ENCODE results near the gene GLUD2. TPM values are rescaled to one million over a fixed set of nuclear protein-coding genes. Genes with fewer than 3 reads are reported as not detected.
"Not testable (repeated sequence)": the region's sequence is repeated elsewhere in the genome, so short reads cannot be mapped to it uniquely, and the experiment has no call there.

GLUD2 gene
- total RNA-seq (2012; rRNA removed): 1.4 and 1.6 TPM in 2 replicates
- 0.51 and 0.62 TPM in 2 replicates for polyA plus RNA-seq (2012; rRNA removed)
- polyA plus RNA-seq (2012; cell fraction: cytosol; rRNA removed): 0.09 TPM in 2 replicates
- polyA plus RNA-seq (2012; cell fraction: nucleus; rRNA removed; ENCODE audit: low replicate concordance): 0.03 and 0.09 TPM in 2 replicates
- not detected for Bru-seq, nascent RNA
- BruChase-seq, experiment 1, labeled RNA remaining after a 6-hour chase: percentile 24 among the genes with signal in this experiment
- BruChase-seq, experiment 2, labeled RNA remaining after a 2-hour chase: percentile 16 among the genes with signal in this experiment
- long read RNA-seq: 0 reads

GRCh38 chrX:121047441-121048419 lies at the start of gene GLUD2:
Gene GLUD2 (plus strand): TSS chrX:121047610. CDS start chrX:121047685, 75 bp downstream.
- H3K18ac ChIP-seq (ENCODE audit: low read depth, low read length); dilution Hi-C loops (cut with HindIII; ENCODE audit: low sequenced_read_pairs, unreplicated experiment); H3K9ac ChIP-seq (ENCODE audit: low read depth, low read length); H3K27me3 ChIP-seq (ENCODE audit: control insufficient read depth, insufficient read depth, low read length); H4K8ac ChIP-seq (ENCODE audit: low read depth in 2 of 2, low read length in 2 of 2); H3K4me1 ChIP-seq (ENCODE audit: control insufficient read depth, insufficient read depth, low read length); H2BK20ac ChIP-seq (ENCODE audit: low read depth, low read length); H4K5ac ChIP-seq (ENCODE audit: low read depth, low read length); BruUV-seq (replicated peaks); H3K9me3 ChIP-seq (ENCODE audit: control insufficient read depth, insufficient read depth, low read length); H2BK120ac ChIP-seq (ENCODE audit: low read depth, low read length); POLR2A ChIA-PET (ENCODE audit: unreplicated experiment); H3K36me3 ChIP-seq (ENCODE audit: control insufficient read depth, insufficient read depth, low read length); H3K79me1 ChIP-seq (ENCODE audit: low read depth in 1 of 2, low read length in 2 of 2); H2BK5ac ChIP-seq (ENCODE audit: low read depth, low read length, poor library complexity, severe bottlenecking); H2BK15ac ChIP-seq (ENCODE audit: low read depth, low read length); H3K4me2 ChIP-seq (ENCODE audit: low read depth, low read length); H3K27ac ChIP-seq (ENCODE audit: insufficient read depth, low read length); H3K9me1 ChIP-seq (ENCODE audit: insufficient read depth, low read length); H3K4me3 ChIP-seq (ENCODE audit: insufficient read depth, low read depth, low read length); H3K56ac ChIP-seq (ENCODE audit: extremely low read depth, insufficient read depth, low read length); in situ Hi-C loops (cut with MboI; ENCODE audit: low sequenced_read_pairs); intact Hi-C loops (cut with micrococcal nuclease); H2AK5ac ChIP-seq (ENCODE audit: low read depth, low read length); H3K14ac ChIP-seq (replicated peaks; ENCODE audit: low read depth, low read length); H3K4ac ChIP-seq (ENCODE audit: low read depth, low read length); H4K20me1 ChIP-seq (ENCODE audit: insufficient read depth, low read length); DNase-seq; H2AK9ac ChIP-seq (replicated peaks; ENCODE audit: low read depth, low read length, poor library complexity); H3K23ac ChIP-seq (ENCODE audit: low read depth, low read length); H2AFZ ChIP-seq (replicated peaks; ENCODE audit: low read length, poor library complexity); CTCF ChIA-PET; H4K91ac ChIP-seq (ENCODE audit: insufficient read depth, low read depth, low read length); ATAC-seq (ENCODE audit: low read depth): not testable (repeated sequence)
- WGBS, 2 experiments (ENCODE audit: extremely low coverage in 2 of 2, insufficient read length in 1 of 2): 50% methylated on average over 28 of the region's 82 CpGs; no CpG with 5 or more reads in 1 of the 2 experiments
